ENCODE data around the gene SPTBN2. TPM values are rescaled to one million over a fixed set of nuclear protein-coding genes. Genes with fewer than 3 reads are reported as not detected.
"Not testable (repeated sequence)": the region's sequence is repeated elsewhere in the genome, so short reads cannot be mapped to it uniquely, and the experiment has no call there.

SPTBN2 gene
- total RNA-seq, 1 donor from 2014 or later: 67.0 TPM

- not testable (repeated sequence) for DNase-seq (ENCODE audit: low read depth, low spot score)
Measured at GRCh38 chr11:66724167-66724566, 4.8 kb downstream of the SPTBN2 start.

- DNase-seq (ENCODE audit: low read depth, low spot score): no peak
Measured at GRCh38 chr11:66723693-66724092, 5.3 kb downstream of the SPTBN2 start.

GRCh38 chr11:66722745-66723651, 6.0 kb downstream of the SPTBN2 start:
- DNase-seq (ENCODE audit: low read depth, low spot score): no peak

DNA sequence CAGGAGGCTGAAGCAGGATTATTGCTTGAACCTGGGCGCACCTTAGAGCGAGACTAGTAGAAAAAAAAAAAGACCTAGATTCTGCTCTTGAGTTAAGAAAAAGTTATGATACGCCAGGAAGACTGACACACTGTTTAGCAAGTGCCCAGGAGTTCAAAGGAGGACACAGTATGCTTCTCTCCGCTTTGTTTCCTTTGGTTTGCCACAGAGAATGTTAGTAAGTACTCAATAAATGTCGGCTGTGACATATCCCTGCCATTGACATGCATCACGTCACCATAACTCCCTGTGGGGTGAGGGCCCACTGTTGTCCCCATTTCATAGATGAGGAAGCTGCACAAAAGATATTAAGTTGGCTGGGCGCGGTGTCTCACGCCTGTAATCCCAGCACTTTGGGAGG, 7.1 kb downstream of the SPTBN2 start:
- DNase-seq (ENCODE audit: low read depth, low spot score): no peak

DNA sequence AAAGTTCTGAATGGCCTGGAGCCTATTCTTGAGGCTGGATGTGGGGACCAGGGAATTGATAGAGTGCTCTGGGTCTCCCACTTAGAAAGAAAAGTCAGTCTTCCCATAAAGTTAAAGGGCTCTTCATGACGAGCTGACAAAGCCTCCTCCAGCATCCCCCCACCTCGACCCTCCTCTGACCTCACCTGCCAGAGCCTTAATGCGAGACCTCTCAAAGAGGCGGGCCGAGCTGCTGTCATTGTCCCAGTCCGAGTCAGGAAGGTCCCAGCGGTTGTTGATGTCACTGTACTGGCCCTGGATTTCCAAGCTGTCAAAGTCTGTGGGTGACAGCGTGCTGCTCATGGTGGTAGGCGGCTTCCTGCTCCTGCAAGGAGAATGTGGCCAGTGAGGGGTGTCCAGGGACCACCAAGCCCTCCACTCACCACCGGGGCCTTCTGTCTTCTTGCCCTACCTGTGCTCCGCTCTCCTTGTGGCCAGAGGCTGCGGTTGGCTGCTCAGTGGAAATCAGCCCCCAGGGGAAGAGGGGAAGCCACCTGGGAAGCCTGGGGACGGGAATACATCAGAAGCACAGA, 8.0 kb downstream of the SPTBN2 start:
- DNase-seq (ENCODE audit: low read depth, low spot score): no peak

DNA sequence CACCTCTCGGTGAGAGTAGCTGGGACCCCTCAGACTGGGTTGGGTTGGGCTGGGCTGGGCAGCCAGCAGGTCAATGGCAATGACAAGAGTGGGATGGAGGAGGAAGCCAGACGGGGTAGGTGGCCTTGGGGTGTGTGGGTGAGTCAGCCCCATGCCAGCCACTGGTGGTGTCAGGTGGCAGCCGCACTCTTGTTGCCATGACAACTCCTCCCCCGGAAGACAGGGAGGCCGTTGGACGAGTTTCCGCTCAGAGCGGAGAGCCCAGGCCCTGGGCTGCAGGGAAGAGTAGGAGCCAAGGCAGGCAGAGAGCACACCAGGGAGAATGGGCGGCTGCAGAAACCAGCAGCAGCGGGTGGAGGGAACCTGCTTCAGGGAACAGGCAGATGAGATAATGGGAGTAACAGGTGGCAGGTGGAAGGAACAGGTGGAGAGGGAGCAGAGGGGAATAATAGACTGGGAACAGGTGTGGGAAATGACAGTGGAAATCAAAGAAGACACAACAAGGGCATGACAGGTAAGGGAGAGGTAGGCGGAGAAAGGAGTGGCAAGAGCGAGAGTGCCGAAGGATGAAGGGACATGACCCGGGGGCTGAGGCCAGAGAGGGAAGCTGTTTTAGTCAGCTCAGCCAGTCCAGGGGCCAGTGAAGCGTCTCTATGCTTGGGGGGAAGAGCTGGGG, 8.7 kb downstream of the SPTBN2 start:
- peak; percentile 15 for DNase-seq (ENCODE audit: low read depth, low spot score)

GRCh38 chr11:66719111-66719872, 9.7 kb downstream of the SPTBN2 start:
- no peak for DNase-seq (ENCODE audit: low read depth, low spot score)

DNA sequence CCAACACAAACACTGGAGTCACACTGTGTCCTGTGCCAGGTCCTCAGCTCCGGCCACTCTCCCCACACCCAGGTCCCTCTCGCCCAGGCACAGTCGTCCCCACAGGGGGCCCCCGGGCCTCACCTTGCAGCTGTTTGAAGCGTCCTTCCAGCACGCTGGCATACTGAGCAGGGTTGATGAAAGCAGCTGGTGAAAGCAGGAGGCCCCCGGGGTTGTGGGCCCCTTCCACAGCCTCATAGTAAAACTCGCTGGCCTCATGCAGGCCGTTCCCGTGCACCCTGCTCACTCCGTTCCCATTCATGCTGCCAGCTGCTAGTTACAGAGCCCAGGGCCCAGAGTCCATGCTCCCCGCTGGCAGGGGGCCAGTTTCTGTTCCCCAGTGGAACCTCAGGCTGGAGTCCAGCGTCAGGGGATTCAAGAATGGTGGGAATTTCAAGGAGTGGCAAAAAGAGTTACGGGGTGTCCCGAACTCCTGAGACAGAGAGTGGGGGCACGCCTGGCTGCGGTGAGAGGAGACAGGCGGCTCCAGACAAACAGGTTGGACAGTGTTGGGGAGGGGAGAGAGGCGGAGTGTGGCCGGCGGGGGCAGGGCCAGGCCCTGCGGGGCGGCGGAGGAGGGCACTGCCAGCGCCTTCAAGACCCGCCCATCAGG, 10.6 kb downstream of the SPTBN2 start:
- no peak for DNase-seq (ENCODE audit: low read depth, low spot score)

GRCh38 chr11:66717925-66718319, 11.1 kb downstream of the SPTBN2 start:
- no peak for DNase-seq (ENCODE audit: low read depth, low spot score)

- no peak for DNase-seq (ENCODE audit: low read depth, low spot score)
Measured at GRCh38 chr11:66716996-66717395, 12.0 kb downstream of the SPTBN2 start.

DNA sequence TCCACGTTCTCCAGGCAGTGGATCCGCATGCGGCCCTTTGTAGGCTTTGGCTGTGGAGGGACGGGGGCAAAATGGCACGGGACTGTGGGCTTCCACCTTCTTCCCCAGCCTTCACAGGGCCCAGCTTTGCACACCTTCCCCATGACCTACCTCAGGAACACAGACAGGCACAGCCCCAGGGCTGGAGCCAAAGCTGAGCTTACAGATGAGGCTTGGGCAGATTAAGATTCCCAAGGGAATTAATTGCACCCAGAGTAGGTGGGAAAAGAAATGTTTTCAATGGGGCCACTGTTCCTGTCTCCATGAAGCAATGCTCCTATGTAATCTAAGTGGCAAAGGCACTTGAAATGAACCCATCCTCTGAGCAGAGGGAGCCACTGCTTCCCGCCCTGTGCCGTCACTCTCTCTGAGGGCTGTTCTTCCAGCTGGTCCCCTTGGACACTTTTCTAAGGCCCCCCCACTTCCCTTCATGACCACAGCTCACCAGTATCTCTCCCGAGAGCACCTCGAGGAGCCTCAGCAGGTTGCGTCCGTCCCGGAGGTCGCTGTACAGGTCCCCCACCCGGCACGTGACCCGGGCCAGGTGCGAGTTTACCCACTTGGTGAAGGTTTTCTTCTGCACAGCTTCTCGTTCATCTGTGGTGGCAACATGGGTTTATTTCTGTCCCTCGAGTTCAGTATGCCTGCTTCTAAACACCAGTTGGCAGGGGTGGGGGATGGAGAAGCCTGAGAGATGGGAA, 13.5 kb downstream of the SPTBN2 start:
- DNase-seq (ENCODE audit: low read depth, low spot score): no peak

DNA sequence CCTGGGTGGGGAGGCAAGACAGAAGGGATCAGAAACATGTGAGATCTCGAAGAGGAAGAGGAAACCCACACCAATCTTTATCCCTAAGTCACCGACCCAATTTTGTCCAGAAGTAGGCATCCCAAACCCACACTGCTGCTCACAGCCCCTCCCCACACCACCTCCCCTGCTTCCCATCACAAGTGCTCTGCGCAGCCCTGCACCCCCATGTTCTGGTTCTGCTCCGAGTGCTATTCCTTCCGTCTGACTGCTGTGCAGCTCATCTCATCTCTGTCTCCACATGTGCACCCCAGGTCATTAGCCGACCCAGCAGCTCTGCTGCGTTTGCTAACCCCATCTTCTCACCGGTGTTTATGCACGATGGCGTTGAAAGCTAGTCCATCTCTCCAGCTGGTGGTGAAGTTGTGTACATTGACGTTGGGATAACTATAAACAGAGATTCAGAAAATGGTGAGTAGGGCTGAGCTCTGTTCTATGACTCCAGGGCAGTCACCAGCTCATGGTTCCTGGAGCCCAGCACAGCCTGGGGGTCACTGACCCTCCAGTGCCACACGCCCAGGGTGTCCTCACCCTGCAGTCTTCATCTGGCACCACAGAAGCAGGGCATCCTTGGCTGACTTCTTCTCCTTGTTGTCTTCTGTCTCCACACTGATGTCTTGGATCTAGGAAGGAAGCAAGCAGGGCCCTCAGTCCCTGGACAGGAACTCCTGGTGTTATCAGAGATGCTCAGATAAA, 15.1 kb downstream of the SPTBN2 start:
- DNase-seq (ENCODE audit: low read depth, low spot score): no peak

DNA sequence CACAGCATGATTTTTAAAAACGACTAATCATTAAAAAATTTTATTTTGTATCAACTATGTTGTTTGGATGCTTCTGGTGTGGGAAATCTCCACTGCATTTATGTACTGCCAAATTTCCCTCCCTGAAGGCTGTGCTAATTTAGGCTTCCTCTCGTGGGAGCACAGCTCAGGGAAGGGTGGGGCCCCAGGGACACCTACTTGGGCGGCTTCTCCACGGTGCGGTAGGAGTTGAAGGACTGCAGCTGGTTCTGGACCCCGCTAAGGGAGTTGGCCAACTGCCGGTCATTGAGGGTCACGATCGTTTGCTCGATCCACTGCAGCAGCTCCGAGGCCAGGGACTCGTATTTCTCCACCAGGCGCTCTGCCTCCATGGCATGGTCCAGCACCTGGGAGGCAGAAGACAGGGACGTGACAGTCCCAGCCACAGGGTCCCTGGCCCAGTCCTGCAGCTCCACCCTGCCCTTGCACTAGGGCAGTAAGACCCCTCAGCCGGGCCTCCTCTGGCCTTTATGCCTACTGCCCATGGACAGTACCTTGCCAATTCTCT, 18.6 kb downstream of the SPTBN2 start:
- DNase-seq (ENCODE audit: low read depth, low spot score): no peak

GRCh38 chr11:66708701-66709100, 20.3 kb downstream of the SPTBN2 start:
- DNase-seq (ENCODE audit: low read depth, low spot score): no peak

GRCh38 chr11:66708094-66708493, 20.9 kb downstream of the SPTBN2 start:
- DNase-seq (ENCODE audit: low read depth, low spot score): no peak

- no peak for DNase-seq (ENCODE audit: low read depth, low spot score)
Measured at GRCh38 chr11:66707486-66707885, 21.5 kb downstream of the SPTBN2 start.

GRCh38 chr11:66706989-66707388, 22.0 kb downstream of the SPTBN2 start:
- DNase-seq (ENCODE audit: low read depth, low spot score): no peak

- DNase-seq (ENCODE audit: low read depth, low spot score): no peak
Measured at GRCh38 chr11:66705587-66706335, 23.3 kb downstream of the SPTBN2 start.
